CD4-positive, alpha-beta T cell treated with Interleukin-12 subunit alpha and Interleukin-12 subunit beta, for 1 hour (primary cell): ENCODE measurements around the gene SEMA3G.

Source experiments
- DNase-seq: peaks from one replicate; pipeline ENCODE4 v3.0.0-alpha.2; 2020

The SEMA3G gene

GRCh38 chr3:52444860-52445793 is at the start of gene SEMA3G:
Gene SEMA3G (minus strand): TSS chr3:52445103. CDS start chr3:52445027, 76 bp downstream.
- peak; percentile 77 for DNase-seq

- no peak for DNase-seq
Measured at GRCh38 chr3:52494445-52494844, 49.5 kb upstream of the SEMA3G start.

GRCh38 chr3:52493232-52494017 is 48.5 kb upstream of the SEMA3G start:
- no peak for DNase-seq

- no peak for DNase-seq
Measured at GRCh38 chr3:52492059-52492458, 47.2 kb upstream of the SEMA3G start.

- DNase-seq = no peak
Measured at GRCh38 chr3:52490939-52491526, 46.1 kb upstream of the SEMA3G start.

GRCh38 chr3:52490035-52490938 is 45.4 kb upstream of the SEMA3G start:
- DNase-seq = no peak

GRCh38 chr3:52489453-52489852 is 44.5 kb upstream of the SEMA3G start:
- no peak for DNase-seq

GRCh38 chr3:52488746-52489145 is 43.8 kb upstream of the SEMA3G start:
- no peak for DNase-seq

- DNase-seq = no peak
Measured at GRCh38 chr3:52487788-52488691, 43.1 kb upstream of the SEMA3G start.

GRCh38 chr3:52487050-52487787 is 42.3 kb upstream of the SEMA3G start:
- no peak for DNase-seq

GRCh38 chr3:52484680-52485461 is 40.0 kb upstream of the SEMA3G start:
- no peak for DNase-seq

- no peak for DNase-seq
Measured at GRCh38 chr3:52483577-52484381, 38.9 kb upstream of the SEMA3G start.

GRCh38 chr3:52483081-52483480 is 38.2 kb upstream of the SEMA3G start:
- DNase-seq = no peak

- DNase-seq = no peak
Measured at GRCh38 chr3:52481819-52482521, 37.1 kb upstream of the SEMA3G start.

GRCh38 chr3:52480768-52481715 is 36.1 kb upstream of the SEMA3G start:
- DNase-seq = no peak

- no peak for DNase-seq
Measured at GRCh38 chr3:52479877-52480575, 35.1 kb upstream of the SEMA3G start.
